ENCODE results near the gene CABLES1.
A peak's percentile ranks its signal among the peaks of the same experiment; 100 is the strongest.

The CABLES1 gene

DNA sequence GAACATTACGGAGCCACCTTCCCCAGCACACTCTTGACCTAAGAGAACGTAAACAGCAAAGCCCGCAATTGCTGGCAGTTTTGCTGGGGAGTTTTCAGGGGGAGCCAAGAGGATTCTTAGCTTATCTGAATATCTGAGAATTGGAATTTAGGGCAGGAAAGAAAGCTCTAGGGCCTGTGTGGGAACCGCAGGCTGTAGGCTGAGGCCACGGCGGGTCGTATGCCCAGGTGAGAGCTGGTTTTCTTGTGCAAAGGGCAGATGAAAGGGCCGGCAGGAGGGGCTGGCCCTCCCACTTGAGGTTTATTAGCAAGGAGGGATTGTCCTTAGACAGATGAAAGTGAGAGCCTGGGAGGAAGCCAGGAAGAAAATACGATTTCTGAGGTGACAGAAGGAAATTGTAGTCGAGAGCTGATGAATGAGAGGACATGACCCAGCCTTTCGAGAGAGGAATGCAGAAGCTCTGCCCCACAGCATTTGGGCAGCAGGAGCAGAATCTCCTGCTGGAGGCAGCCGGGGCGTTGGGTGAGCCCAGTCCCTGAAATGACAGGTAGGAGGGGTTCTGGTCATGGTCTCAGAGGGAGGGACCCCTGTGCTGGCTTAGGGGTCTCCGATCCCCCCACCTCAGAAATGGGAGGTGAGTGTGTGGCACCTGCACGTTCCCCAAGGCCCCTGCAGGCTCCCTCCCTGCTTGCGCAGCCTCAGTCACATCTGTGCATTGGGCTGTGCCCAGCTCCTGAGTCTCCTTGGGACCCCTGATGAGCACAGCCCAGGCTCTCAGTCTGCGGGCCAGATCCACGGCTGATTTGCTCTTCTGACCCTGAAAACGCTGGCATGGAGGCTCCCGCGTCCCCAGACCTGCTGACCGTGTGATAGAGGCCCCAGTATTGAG lies 61.1 kb downstream of the CABLES1 start:
- DNase-seq: no peak

DNA sequence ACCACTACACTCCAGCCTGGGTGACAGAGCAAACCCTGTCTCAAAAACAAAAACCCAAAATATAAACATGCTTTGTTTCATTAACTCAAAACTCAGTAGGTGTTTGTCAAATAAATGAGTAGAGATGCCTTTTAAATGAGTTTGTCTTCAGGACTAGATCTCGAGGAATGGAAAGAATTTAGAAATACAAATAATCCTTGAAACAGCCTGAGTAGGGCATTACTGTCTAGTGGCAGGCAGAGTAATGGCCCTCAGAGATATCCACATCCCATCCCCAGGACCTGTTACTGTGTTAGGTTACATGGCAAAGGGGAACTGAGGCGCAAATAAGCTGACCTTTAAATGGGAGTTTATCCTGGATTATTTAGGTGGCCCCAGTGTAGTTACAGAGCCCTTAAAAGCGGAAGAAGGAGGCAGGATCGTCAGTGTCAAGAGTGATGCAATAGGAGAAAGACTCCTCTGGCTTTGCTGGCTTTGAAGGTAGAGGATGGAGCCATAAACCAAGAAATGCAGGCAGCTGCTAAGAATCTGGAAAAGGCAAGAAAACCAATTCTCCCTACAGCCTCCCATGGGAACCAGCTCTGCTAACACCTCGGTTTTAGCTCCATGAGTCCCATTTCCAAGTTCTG lies 63.0 kb downstream of the CABLES1 start:
- no peak for DNase-seq

- no peak for DNase-seq
Observed at GRCh38 chr18:23200756-23201155, 65.5 kb downstream of the CABLES1 start.

DNA sequence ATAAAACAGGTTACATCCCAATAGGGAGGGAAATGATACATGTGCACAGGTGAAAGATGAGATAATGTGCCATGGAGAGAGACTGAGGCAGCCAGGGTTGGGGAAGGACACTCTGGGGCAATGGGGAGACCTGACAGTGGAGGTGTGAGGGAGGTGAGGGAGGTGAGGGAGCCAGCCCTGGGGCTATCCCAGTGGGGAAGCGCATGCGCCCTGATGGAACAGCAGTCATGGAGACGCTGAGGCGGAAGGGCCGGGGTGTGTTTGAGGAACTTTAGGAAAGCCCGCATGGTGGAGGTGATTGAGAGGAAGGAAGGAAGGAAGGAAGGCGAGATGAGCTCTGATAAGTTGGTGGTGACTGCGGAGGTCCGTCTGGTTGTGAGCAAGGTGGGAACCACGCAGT lies 66.5 kb downstream of the CABLES1 start:
- no peak for DNase-seq

GRCh38 chr18:23203891-23204432 lies 68.7 kb downstream of the CABLES1 start:
- DNase-seq: no peak

- no peak for DNase-seq
Observed at GRCh38 chr18:23204589-23205235, 69.4 kb downstream of the CABLES1 start.

DNA sequence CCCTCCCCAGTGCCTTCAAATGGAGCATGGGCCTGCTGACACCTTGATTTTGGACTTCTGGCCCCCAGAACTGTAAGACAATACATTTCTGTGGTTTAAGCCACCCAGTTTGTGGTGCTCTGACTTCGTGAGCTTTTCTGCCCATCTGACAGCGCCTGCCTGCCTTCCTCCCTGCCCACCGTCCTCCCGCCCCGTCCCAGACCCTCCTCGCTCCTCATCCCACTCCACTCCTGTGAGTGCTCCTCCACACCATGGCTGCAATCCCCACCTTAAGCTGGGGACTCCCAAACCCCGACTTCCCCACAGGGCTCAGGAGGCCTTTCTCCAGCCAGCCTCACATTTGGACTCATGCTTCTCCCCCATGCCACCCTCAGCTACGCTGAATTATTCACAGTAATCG lies 70.7 kb downstream of the CABLES1 start:
- no peak for DNase-seq

GRCh38 chr18:23207191-23207955 lies 72.1 kb downstream of the CABLES1 start:
- DNase-seq: no peak

- DNase-seq: no peak
Observed at GRCh38 chr18:23207994-23208393, 72.7 kb downstream of the CABLES1 start.

- no peak for DNase-seq
Observed at GRCh38 chr18:23208600-23208999, 73.3 kb downstream of the CABLES1 start.

GRCh38 chr18:23209031-23209430 lies 73.7 kb downstream of the CABLES1 start:
- DNase-seq: no peak

- DNase-seq: no peak
Observed at GRCh38 chr18:23209796-23210195, 74.5 kb downstream of the CABLES1 start.

DNA sequence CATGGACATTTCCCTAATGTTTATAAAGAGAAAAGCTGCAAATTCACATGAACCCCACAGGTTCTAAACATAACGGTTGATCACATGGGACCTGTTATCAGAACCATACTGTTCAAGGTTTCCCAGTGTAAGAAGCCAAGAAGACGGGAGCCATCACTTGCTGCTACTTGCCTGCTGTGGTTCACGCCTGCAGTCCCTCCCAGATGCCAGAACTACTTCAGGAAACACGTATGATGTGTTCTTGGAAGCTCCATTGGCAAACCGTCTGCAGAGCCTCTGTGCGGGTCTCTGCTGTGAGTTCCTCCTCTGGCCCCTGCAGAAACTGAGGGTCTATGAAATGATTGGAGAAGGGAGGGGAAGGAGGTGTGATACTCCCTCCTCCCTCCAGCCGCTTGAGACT lies 75.2 kb downstream of the CABLES1 start:
- no peak for DNase-seq

DNA sequence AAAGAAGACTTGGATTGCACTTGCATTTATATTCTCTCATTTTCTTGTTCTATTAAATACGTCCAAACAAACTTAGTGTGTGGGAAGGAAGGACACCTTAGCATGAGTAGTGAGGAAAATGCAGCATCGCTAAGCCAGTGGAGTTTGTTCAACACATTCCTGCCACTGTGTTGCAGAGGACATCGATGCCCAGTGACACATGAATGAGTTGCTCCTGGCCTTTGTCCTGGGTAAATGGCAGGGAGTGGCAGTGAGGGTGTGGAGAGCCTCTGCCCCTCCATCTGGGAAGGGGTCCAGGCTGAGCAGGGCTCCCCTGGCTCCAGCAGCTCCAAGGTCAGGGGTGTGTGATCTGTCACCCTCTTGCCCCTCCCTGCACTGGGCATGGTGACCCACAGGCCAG lies 75.9 kb downstream of the CABLES1 start:
- no peak for DNase-seq

DNA sequence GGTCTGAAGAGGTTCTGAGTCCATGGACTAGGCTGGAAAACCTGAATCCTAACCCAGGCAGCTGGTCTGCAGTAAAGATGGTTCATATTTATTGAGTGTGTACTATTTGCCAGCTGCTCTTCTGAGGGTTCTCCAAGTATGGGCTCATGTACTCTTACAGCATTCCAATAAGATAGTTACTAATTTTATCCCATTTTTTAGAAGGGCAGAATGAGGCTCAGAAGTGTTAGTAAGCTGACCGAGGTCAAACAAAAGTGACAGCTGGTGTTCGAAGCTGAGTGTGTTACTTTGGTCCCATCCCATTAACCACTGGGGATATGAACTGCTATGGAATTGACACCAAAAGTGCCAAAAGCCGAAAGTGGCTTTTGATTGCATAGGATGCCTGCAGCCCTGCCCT lies 76.9 kb downstream of the CABLES1 start:
- DNase-seq: no peak

GRCh38 chr18:23213200-23213599 lies 77.9 kb downstream of the CABLES1 start:
- no peak for DNase-seq

DNA sequence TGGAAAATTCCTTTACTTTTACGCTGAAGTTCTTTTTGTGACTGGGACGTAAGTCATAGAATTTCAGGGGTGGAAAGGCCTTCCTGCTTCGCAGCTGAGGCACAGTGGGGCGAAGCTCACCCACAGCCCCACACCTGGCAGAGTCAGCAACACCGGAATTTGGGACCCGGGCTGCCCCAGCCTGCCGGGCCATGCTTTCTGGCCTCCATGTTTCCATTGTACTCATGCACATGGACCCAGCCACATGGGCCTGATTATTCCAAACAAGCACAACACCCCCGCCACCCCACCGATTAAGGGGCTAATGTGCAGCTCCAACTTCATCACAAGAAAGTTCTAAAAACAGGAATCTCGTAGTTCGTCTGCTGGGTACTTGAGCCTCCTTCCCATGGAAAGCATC lies 82.5 kb downstream of the CABLES1 start:
- DNase-seq: no peak

DNA sequence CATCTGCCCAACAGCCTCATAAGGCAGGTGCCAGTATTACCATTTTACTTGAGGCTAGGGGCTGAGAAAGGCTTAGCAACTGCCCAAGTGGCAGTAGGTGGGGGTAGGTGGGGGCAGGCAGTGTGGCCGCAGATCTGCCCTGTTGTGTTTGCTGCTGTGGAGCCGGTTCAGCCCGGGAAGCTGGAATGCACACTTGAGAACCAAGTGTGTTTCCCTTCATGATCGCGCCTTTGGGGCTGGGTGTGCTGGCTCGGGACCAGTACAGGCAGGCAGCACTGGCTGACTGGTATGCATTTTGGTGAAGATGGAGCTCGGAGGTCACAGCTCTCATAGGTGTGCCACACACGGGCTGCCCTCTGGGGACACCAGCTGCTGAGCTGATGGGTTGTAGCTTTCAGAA lies 85.1 kb downstream of the CABLES1 start:
- DNase-seq: no peak

- no peak for DNase-seq
Observed at GRCh38 chr18:23223641-23224040, 88.4 kb downstream of the CABLES1 start.

DNA sequence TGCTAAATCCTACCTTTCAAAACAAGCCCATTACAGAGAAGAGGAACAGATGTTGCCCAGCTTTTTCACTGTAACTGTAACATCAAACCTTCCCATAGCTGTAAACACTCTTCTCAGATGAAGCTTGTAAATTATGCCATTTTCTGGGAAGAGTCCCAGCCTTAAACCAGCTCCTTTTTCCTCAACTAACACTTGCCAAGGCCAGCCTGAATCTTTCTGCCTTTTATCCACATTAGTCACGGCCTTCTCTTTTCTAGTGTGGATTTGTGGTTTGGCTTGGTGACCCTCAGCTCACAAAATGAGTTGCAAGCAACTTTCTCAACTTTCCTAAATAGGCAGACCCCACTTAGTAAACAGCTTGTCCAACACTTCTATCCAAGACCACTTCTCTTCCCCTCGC lies 90.2 kb downstream of the CABLES1 start:
- DNase-seq: peak; percentile 48

DNA sequence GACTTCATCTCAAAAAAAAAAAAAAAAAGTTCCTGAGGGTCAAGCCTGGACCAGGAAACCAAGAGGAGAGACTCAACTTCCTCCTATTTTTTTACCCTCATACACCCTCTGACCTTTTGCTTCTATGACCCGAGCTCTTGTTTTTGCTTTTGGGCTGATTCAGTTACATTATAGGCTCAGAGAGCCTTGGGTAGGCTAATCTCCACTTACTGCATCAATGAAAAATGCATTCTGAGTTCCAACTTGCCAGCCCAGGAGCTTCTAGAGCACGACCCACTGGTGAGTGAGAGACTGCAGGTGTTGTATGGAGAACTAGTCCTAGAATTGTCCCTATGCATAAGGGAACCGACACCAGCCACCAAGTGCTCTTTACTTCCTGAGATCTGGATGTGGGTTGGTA lies 91.1 kb downstream of the CABLES1 start:
- DNase-seq: no peak

DNA sequence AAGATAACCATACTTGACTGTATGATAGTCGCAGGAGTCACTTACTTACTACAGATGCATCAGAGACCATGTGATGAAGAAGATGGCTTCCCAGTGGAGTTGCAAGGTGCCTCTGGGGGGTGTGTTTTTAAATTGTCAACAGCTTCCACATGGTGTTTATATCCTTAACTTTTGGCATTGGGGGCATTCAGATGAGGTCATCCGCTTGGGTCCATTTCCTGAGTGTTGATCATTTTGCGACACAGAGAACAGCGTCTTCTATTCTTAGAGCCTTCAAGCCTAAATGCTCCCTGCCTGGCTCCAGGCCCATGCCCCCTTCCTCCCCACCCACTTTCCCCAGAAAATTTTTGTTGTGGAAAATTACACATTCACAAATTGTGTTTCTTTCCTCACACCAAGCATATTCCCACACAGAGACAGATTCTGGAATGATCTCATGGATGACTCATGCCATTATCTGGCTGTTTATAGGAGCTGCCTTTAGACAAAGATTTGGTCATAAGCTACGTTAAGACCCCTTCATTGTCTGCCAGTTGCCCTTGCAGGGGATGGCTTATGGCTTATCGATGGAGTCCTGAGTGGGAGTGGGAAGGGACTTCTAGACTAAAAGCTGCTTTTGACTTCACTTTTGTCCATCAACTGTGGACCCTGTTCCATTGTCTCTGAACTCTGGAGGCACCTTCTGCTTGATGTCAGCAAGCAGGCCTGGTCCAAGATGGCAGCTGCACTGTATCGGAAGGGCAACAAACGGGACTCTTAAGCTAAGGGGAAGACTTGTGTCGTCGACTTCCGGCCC lies 91.8 kb downstream of the CABLES1 start:
- DNase-seq: no peak

Data from DMS 273 treated with DMSO at 0.1 percent for 48 hours (cell line).